ENCODE results near the gene CACNA1S. TPM values are rescaled to one million over a fixed set of nuclear protein-coding genes. Genes with fewer than 3 reads are reported as not detected.

CACNA1S gene
- total and polyA plus RNA-seq, 2 of the 13 experiments (the other 11 are each of a cell fraction or from before 2014, with no cell fraction given) = not detected

DNA sequence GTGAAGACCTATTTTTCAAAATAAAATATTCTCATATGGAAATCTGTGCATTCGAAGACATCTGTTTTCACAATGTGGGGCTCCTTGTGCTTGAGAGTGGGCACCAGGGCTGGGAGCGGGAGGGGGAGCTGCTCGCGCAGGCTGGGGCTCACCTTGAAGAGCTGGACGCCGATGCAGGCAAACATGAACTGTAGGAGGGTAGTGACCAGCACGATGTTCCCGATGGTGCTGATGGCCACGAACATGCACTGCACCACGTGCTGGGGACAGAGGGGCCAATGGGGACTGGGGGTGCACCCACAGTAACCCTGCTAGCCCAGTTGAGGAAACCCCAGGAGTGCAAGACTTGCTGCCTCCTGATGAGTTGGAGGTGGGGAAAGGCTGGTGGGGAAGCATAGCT lies 46.5 kb downstream of the CACNA1S start:
- Histone ChIP-seq H4K20me1 (ENCODE audit: insufficient read depth, low read length) (no peaks in the 10 kb centered on the region), H3K4me3 (replicated peaks in 1 of 3; ENCODE audit: insufficient read depth in 1 of 3, low read depth in 2 of 3, low read length in 3 of 3) (no peak overlapping the region), H3K4me1 (ENCODE audit: insufficient read depth, low read length) (peaks cover 15% of the 10 kb centered on the region), H3K79me2 (ENCODE audit: insufficient read depth, low read length) (no peaks in the 10 kb centered on the region), H3K9me3 (ENCODE audit: low read length) (no peaks in the 10 kb centered on the region), H3K27me3 (ENCODE audit: control insufficient read depth in 1 of 2, insufficient read depth in 2 of 2, low read length in 2 of 2) (peaks cover 0 to 23% of the 10 kb centered on the region in 2 experiments; a peak in 3 of 5 replicates), H2AFZ (ENCODE audit: low read length) (no peak overlapping the region), H3K4me2 (ENCODE audit: low read depth, low read length) (no peak overlapping the region), H3K27ac (ENCODE audit: extremely low read length, insufficient read depth, low read length) (no peak overlapping the region), H3K9ac (ENCODE audit: insufficient read depth, low read depth, low read length) (no peak overlapping the region), H3K36me3 (replicated peaks in 1 of 2; ENCODE audit: control insufficient read depth in 1 of 2, insufficient read depth in 2 of 2, low read length in 2 of 2) (no peaks in the 10 kb centered on the region)
- POLR2A ChIA-PET = no interaction called here
- DNase-seq (ENCODE audit: low spot score) (no peak), FAIRE-seq (no peak), ATAC-seq (no peak)
- CTCF ChIA-PET (ENCODE audit: low intra/inter-chr PET ratio, low total read pairs) = no interaction called here
- WGBS (ENCODE audit: low lambda C conversion rate) = 64% methylated on average over 8 of the region's 10 CpGs
- no TSS peak for BruUV-seq (replicated peaks)
- in situ Hi-C loops (cut with HindIII; ENCODE audit: extremely low pct_ligation_motif_present, low pct_unique_long_range_greater_than_20kb) (no loop called here), intact Hi-C loops (cut with micrococcal nuclease; ENCODE audit: unreplicated experiment) (no loop called here)
- TF ChIP-seq ZNF235 (CRISPR knock-in tag; IDR thresholded peaks at IDR 0.05; ENCODE audit: borderline replicate concordance) = no peak
- no peak for TF ChIP-seq ZNF121 (CRISPR knock-in tag; IDR thresholded peaks at IDR 0.05)
- TF ChIP-seq, protein P1, sequence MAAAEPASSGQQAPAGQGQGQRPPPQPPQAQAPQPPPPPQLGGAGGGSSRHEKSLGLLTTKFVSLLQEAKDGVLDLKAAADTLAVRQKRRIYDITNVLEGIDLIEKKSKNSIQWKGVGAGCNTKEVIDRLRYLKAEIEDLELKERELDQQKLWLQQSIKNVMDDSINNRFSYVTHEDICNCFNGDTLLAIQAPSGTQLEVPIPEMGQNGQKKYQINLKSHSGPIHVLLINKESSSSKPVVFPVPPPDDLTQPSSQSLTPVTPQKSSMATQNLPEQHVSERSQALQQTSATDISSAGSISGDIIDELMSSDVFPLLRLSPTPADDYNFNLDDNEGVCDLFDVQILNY (CRISPR knock-in tag; conservative IDR thresholded peaks at IDR 0.05) = no peak
- TF ChIP-seq ZNF160 (CRISPR knock-in tag; IDR thresholded peaks at IDR 0.05) = no peak
- TF ChIP-seq, protein P2, sequence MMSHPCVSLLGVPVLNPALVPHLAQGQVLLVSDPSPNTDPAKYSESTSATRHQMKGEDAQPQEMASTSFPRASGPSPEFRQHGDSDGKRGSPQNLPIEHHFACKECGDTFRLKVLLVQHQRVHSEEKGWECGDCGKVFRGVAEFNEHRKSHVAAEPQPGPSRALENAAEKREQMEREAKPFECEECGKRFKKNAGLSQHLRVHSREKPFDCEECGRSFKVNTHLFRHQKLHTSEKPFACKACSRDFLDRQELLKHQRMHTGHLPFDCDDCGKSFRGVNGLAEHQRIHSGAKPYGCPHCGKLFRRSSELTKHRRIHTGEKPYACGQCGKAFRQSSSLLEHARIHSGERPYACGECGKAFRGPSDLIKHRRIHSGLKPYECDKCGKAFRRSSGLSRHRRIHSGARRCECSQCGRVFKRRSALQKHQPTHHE (CRISPR knock-in tag; IDR thresholded peaks at IDR 0.05; ENCODE audit: borderline replicate concordance) = no peak
- TF ChIP-seq, protein P3, sequence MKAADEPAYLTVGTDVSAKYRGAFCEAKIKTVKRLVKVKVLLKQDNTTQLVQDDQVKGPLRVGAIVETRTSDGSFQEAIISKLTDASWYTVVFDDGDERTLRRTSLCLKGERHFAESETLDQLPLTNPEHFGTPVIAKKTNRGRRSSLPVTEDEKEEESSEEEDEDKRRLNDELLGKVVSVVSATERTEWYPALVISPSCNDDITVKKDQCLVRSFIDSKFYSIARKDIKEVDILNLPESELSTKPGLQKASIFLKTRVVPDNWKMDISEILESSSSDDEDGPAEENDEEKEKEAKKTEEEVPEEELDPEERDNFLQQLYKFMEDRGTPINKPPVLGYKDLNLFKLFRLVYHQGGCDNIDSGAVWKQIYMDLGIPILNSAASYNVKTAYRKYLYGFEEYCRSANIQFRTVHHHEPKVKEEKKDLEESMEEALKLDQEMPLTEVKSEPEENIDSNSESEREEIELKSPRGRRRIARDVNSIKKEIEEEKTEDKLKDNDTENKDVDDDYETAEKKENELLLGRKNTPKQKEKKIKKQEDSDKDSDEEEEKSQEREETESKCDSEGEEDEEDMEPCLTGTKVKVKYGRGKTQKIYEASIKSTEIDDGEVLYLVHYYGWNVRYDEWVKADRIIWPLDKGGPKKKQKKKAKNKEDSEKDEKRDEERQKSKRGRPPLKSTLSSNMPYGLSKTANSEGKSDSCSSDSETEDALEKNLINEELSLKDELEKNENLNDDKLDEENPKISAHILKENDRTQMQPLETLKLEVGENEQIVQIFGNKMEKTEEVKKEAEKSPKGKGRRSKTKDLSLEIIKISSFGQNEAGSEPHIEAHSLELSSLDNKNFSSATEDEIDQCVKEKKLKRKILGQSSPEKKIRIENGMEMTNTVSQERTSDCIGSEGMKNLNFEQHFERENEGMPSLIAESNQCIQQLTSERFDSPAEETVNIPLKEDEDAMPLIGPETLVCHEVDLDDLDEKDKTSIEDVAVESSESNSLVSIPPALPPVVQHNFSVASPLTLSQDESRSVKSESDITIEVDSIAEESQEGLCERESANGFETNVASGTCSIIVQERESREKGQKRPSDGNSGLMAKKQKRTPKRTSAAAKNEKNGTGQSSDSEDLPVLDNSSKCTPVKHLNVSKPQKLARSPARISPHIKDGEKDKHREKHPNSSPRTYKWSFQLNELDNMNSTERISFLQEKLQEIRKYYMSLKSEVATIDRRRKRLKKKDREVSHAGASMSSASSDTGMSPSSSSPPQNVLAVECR (CRISPR knock-in tag; IDR thresholded peaks at IDR 0.05; ENCODE audit: borderline replicate concordance) = no peak
- TF ChIP-seq TRIM24 (CRISPR knock-in tag; IDR thresholded peaks at IDR 0.05) = no peak
- TF ChIP-seq KDM5A (IDR thresholded peaks at IDR 0.05; ENCODE audit: borderline replicate concordance, low read length) = no peak
- TF ChIP-seq, protein P4, sequence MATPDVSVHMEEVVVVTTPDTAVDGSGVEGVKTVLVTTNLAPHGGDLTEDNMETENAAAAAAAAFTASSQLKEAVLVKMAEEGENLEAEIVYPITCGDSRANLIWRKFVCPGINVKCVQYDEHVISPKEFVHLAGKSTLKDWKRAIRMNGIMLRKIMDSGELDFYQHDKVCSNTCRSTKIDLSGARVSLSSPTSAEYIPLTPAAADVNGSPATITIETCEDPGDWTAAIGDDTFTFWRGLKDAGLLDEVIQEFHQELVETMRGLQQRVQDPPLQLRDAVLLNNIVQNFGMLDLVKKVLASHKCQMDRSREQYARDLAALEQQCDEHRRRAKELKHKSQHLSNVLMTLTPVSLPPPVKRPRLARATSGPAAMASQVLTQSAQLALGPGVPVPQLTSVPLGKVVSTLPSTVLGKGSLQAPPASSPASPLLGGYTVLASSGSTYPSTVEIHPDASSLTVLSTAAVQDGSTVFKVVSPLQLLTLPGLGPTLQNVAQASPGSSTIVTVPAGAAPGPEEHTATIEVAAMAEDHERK (CRISPR knock-in tag; IDR thresholded peaks at IDR 0.05; ENCODE audit: low read depth) = no peak
- no peak for TF ChIP-seq SKI (IDR thresholded peaks at IDR 0.05; ENCODE audit: partially characterized antibody)
- TF ChIP-seq, protein P5, sequence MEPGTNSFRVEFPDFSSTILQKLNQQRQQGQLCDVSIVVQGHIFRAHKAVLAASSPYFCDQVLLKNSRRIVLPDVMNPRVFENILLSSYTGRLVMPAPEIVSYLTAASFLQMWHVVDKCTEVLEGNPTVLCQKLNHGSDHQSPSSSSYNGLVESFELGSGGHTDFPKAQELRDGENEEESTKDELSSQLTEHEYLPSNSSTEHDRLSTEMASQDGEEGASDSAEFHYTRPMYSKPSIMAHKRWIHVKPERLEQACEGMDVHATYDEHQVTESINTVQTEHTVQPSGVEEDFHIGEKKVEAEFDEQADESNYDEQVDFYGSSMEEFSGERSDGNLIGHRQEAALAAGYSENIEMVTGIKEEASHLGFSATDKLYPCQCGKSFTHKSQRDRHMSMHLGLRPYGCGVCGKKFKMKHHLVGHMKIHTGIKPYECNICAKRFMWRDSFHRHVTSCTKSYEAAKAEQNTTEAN (CRISPR knock-in tag; conservative IDR thresholded peaks at IDR 0.05) = no peak
- TF ChIP-seq HES4 (CRISPR knock-in tag; IDR thresholded peaks at IDR 0.05; ENCODE audit: borderline replicate concordance) = no peak
- no peak for TF ChIP-seq AGO1 (IDR thresholded peaks at IDR 0.05; ENCODE audit: low read depth, low read length, poor library complexity, severe bottlenecking)
- TF ChIP-seq CAMTA2 (CRISPR knock-in tag; IDR thresholded peaks at IDR 0.05; ENCODE audit: borderline replicate concordance) = no peak
- no peak for TF ChIP-seq ARID2 (CRISPR knock-in tag; IDR thresholded peaks at IDR 0.05; ENCODE audit: borderline replicate concordance)
